GM19328 (cell line): ENCODE results near the gene MTFMT.
A peak's percentile ranks its signal among the peaks of the same experiment; 100 is the strongest.
"Not testable (repeated sequence)": the region's sequence is repeated elsewhere in the genome, so short reads cannot be mapped to it uniquely, and the experiment has no call there.

Experiments used
- ATAC-seq: cut with Tn5 transposase; IDR thresholded peaks from one replicate; pipeline ENCODE4 v1.9.1; 2021; ENCODE audit warnings: mild to moderate bottlenecking, moderate library complexity; ENCODE audit not compliant: unreplicated experiment

MTFMT gene

GRCh38 chr15:65028921-65029735, at the start of gene MTFMT:
TSS of gene MTFMT (minus strand) at chr15:65029639. CDS start at chr15:65029613, 26 bp downstream.
- peak; percentile 69 for ATAC-seq

GRCh38 chr15:65077981-65078352, 48.5 kb upstream of the MTFMT start:
- ATAC-seq, result no peak

- ATAC-seq, result no peak
Measured at GRCh38 chr15:65077291-65077980, 48.0 kb upstream of the MTFMT start.

GRCh38 chr15:65076486-65077290, 47.2 kb upstream of the MTFMT start, which contains the start of gene KBTBD13:
TSS of gene KBTBD13 (plus strand) at chr15:65076746. CDS start at chr15:65076816, 70 bp downstream.
- no peak for ATAC-seq

GRCh38 chr15:65075607-65076395, 46.4 kb upstream of the MTFMT start:
- ATAC-seq, result not testable (repeated sequence)

GRCh38 chr15:65074946-65075345, 45.5 kb upstream of the MTFMT start:
- not testable (repeated sequence) for ATAC-seq

- no peak for ATAC-seq
Measured at GRCh38 chr15:65072617-65073016, 43.2 kb upstream of the MTFMT start.

- ATAC-seq, result no peak
Measured at GRCh38 chr15:65072027-65072426, 42.6 kb upstream of the MTFMT start.

- no peak for ATAC-seq
Measured at GRCh38 chr15:65071381-65071811, 42.0 kb upstream of the MTFMT start.

GRCh38 chr15:65069779-65070546, 40.5 kb upstream of the MTFMT start:
- no peak for ATAC-seq

GRCh38 chr15:65069179-65069578, 39.7 kb upstream of the MTFMT start:
- ATAC-seq, result no peak

GRCh38 chr15:65068403-65068788, 39.0 kb upstream of the MTFMT start:
- no peak for ATAC-seq

GRCh38 chr15:65067645-65068402, 38.4 kb upstream of the MTFMT start, which contains the start of gene RASL12:
TSS of gene RASL12 (minus strand) at chr15:65067991. CDS start at chr15:65067835, 156 bp downstream.
- ATAC-seq, result no peak

- ATAC-seq, result no peak
Measured at GRCh38 chr15:65067317-65067644, 37.8 kb upstream of the MTFMT start.

GRCh38 chr15:65066635-65067316, 37.3 kb upstream of the MTFMT start:
- no peak for ATAC-seq

- ATAC-seq, result no peak
Measured at GRCh38 chr15:65066001-65066634, 36.7 kb upstream of the MTFMT start.

GRCh38 chr15:65062726-65063125, 33.3 kb upstream of the MTFMT start:
- no peak for ATAC-seq

GRCh38 chr15:65062061-65062460, 32.6 kb upstream of the MTFMT start:
- ATAC-seq, result no peak
